Loucy (cell line): ENCODE measurements around the gene MTMR1.

ENCODE experiments used
- H2AFZ ChIP-seq: fragments of 200-600 bp; sonication (generic); 2 replicates; pipeline ENCODE4 v1.6.0; 2016; ENCODE audit warnings: antibody characterized with exemption, mild to moderate bottlenecking, low read length, moderate library complexity
- H3F3A ChIP-seq: fragments of 200-600 bp; 2 replicates; pipeline ENCODE4 v1.6.0; 2016; ENCODE audit warnings: antibody characterized with exemption, low read depth, mild to moderate bottlenecking
- H3K27me3 ChIP-seq: fragments of 200-600 bp; sonication (generic); 2 replicates; pipeline ENCODE4 v1.6.1; 2014; ENCODE audit warnings: low read length, mild to moderate bottlenecking; ENCODE audit not compliant: insufficient read depth, poor library complexity, severe bottlenecking
- H3K36me3 ChIP-seq: fragments of 200-600 bp; sonication (generic); 2 replicates; pipeline ENCODE4 v1.6.1; 2016; ENCODE audit warnings: low read length; ENCODE audit not compliant: insufficient read depth
- H3K4me1 ChIP-seq: fragments of 200-600 bp; sonication (generic); 2 replicates; pipeline ENCODE4 v1.5.1; 2014; ENCODE audit warnings: low read length, mild to moderate bottlenecking; ENCODE audit not compliant: insufficient read depth, poor library complexity, severe bottlenecking
- H3K4me2 ChIP-seq: fragments of 200-600 bp; sonication (generic); 2 replicates; pipeline ENCODE4 v1.6.0; 2014; ENCODE audit warnings: antibody characterized with exemption, low read length, low read depth, mild to moderate bottlenecking; ENCODE audit not compliant: poor library complexity, severe bottlenecking
- H3K4me3 ChIP-seq: fragments of 200-600 bp; sonication (generic); 2 replicates; pipeline ENCODE4 v1.5.1; 2014; ENCODE audit warnings: low read length, mild to moderate bottlenecking, mixed read lengths; ENCODE audit not compliant: poor library complexity, severe bottlenecking
- H3K79me2 ChIP-seq: fragments of 200-600 bp; sonication (generic); 2 replicates; pipeline ENCODE4 v1.6.1; 2014; ENCODE audit warnings: low read length; ENCODE audit not compliant: insufficient read depth
- H3K9ac ChIP-seq: fragments of 200-600 bp; sonication (generic); 2 replicates; pipeline ENCODE4 v1.6.0; 2014; ENCODE audit warnings: mild to moderate bottlenecking, low read depth, low read length, moderate library complexity; ENCODE audit not compliant: poor library complexity, severe bottlenecking
- H3K9me2 ChIP-seq: fragments of 200-600 bp; sonication (generic); replicated peaks from 2 replicates; pipeline ENCODE4 v1.6.1; 2016; ENCODE audit warnings: low read depth, low read length, mixed read lengths
- H3K9me3 ChIP-seq: fragments of 200-600 bp; sonication (generic); 2 replicates; pipeline ENCODE4 v1.6.1; 2014; ENCODE audit warnings: mild to moderate bottlenecking, antibody characterized with exemption, low read length, low read depth; ENCODE audit not compliant: insufficient read depth
- H4K20me1 ChIP-seq: fragments of 200-600 bp; sonication (generic); 2 replicates; pipeline ENCODE4 v1.6.0; 2014; ENCODE audit warnings: antibody characterized with exemption, low read length, mild to moderate bottlenecking; ENCODE audit not compliant: insufficient read depth, poor library complexity, severe bottlenecking
- CTCF ChIP-seq: fragments of 200-600 bp; sonication (generic); conservative IDR thresholded peaks from 2 replicates; pipeline ENCODE4 v1.5.1; 2014; ENCODE audit warnings: mild to moderate bottlenecking, antibody characterized with exemption, low read length
- EZH2phosphoT487 ChIP-seq: fragments of 200-600 bp; IDR thresholded peaks from 2 replicates; pipeline ENCODE4 v1.6.1; 2018; ENCODE audit warnings: antibody characterized with exemption, mild to moderate bottlenecking, moderate library complexity, borderline replicate concordance

Gene MTMR1

GRCh38 chrX:150759568-150760416 lies 66.6 kb downstream of the MTMR1 start:
- no peaks in the 10 kb centered on the region; the same call in 1 of the 2 replicates for H3K36me3 ChIP-seq

GRCh38 chrX:150761176-150761818 lies 68.1 kb downstream of the MTMR1 start:
- Histone ChIP-seq H3K4me2 (no peak overlapping the region), H3F3A (no peaks in the 10 kb centered on the region), H3K4me3 (no peak overlapping the region), H3K9me3 (no peaks in the 10 kb centered on the region), H3K9me2 (no peaks in the 10 kb centered on the region), H3K79me2 (no peaks in the 10 kb centered on the region), H3K27me3 (no peaks in the 10 kb centered on the region), H3K9ac (no peak overlapping the region), H3K4me1 (no peaks in the 10 kb centered on the region), H4K20me1 (no peaks in the 10 kb centered on the region), H2AFZ (no peak overlapping the region), H3K36me3 (no peaks in the 10 kb centered on the region; the same call in 1 of the 2 replicates)
- TF ChIP-seq CTCF = no peak
- TF ChIP-seq EZH2phosphoT487 = no peak

More at GRCh38 chrX:150759568-150760416, 66.6 kb downstream of the MTMR1 start:
- H3K4me2 ChIP-seq = no peak overlapping the region
- H4K20me1 ChIP-seq = no peaks in the 10 kb centered on the region
- no peaks in the 10 kb centered on the region for H3K9me3 ChIP-seq
- H3K9me2 ChIP-seq = no peaks in the 10 kb centered on the region
- H3K4me1 ChIP-seq = no peaks in the 10 kb centered on the region
- H3F3A ChIP-seq = no peaks in the 10 kb centered on the region
- no peaks in the 10 kb centered on the region for H3K27me3 ChIP-seq
- TF ChIP-seq CTCF = no peak
- no peak for TF ChIP-seq EZH2phosphoT487
- no peak overlapping the region for H3K9ac ChIP-seq
- no peaks in the 10 kb centered on the region for H3K79me2 ChIP-seq
- no peak overlapping the region for H2AFZ ChIP-seq
- H3K4me3 ChIP-seq = no peak overlapping the region

- H3K79me2 ChIP-seq = no peaks in the 10 kb centered on the region
- no peak overlapping the region for H2AFZ ChIP-seq
- H3K4me2 ChIP-seq = no peak overlapping the region
- no peaks in the 10 kb centered on the region for H4K20me1 ChIP-seq
- no peaks in the 10 kb centered on the region for H3F3A ChIP-seq
- H3K9me2 ChIP-seq = no peaks in the 10 kb centered on the region
- no peak overlapping the region for H3K9ac ChIP-seq
- no peaks in the 10 kb centered on the region; the same call in 1 of the 2 replicates for H3K36me3 ChIP-seq
- TF ChIP-seq CTCF (no peak), EZH2phosphoT487 (no peak)
- H3K9me3 ChIP-seq = no peaks in the 10 kb centered on the region
- no peak overlapping the region for H3K4me3 ChIP-seq
- no peaks in the 10 kb centered on the region for H3K4me1 ChIP-seq
- H3K27me3 ChIP-seq = no peaks in the 10 kb centered on the region
Observed at GRCh38 chrX:150761819-150762216, 68.6 kb downstream of the MTMR1 start.
